ENCODE measurements around the gene PRPF38A.

PRPF38A gene

DNA sequence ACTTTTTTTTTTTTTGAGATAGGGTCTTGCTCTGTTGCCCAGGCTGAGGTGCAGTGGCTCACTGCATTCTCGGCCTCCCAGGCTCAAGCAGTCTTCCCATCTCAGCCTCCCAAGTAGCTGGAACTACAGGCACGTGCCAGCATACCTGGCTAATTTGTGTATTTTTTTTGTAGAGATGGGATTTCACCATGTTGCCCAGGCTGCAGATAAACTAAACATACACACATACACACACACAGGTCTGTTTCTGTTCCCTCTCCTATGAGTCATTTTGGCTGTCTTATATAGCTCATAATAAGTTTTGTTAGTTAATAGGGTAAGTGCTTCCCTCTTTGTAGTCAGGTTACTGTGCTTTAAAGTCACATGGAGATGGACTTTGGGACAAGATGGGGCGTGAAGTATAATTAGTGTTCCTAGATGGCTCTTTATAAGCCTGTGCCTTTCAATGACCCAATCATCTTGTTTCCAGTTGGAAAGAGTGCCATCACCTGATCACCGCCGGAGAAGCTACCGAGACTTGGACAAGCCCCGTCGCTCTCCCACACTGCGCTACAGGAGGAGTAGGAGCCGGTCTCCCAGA is 9.1 kb downstream of the PRPF38A start:
- Histone ChIP-seq H3K27ac (replicated peaks) (no peak overlapping the region), H3K4me3 (replicated peaks; ENCODE audit: insufficient read depth, low read length) (no peak overlapping the region), H3K27me3 (ENCODE audit: insufficient read depth, poor library complexity, severe bottlenecking) (no peaks in the 10 kb centered on the region)
- no peak for DNase-seq (ENCODE audit: low read depth in 1 of 2, low spot score in 1 of 2)
- TF ChIP-seq REST (IDR thresholded peaks at IDR 0.05; ENCODE audit: insufficient replicate concordance, low read depth) (no peak), SPI1 (IDR thresholded peaks at IDR 0.05; ENCODE audit: borderline replicate concordance, low read depth) (no peak), POLR2AphosphoS5 (IDR thresholded peaks at IDR 0.05; ENCODE audit: low read depth) (no peak), GABPA (IDR thresholded peaks at IDR 0.05; ENCODE audit: low read depth) (no peak)
- TF ChIP-seq, protein P1, sequence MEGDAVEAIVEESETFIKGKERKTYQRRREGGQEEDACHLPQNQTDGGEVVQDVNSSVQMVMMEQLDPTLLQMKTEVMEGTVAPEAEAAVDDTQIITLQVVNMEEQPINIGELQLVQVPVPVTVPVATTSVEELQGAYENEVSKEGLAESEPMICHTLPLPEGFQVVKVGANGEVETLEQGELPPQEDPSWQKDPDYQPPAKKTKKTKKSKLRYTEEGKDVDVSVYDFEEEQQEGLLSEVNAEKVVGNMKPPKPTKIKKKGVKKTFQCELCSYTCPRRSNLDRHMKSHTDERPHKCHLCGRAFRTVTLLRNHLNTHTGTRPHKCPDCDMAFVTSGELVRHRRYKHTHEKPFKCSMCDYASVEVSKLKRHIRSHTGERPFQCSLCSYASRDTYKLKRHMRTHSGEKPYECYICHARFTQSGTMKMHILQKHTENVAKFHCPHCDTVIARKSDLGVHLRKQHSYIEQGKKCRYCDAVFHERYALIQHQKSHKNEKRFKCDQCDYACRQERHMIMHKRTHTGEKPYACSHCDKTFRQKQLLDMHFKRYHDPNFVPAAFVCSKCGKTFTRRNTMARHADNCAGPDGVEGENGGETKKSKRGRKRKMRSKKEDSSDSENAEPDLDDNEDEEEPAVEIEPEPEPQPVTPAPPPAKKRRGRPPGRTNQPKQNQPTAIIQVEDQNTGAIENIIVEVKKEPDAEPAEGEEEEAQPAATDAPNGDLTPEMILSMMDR (IDR thresholded peaks at IDR 0.05; ENCODE audit: insufficient read depth, low read length) = no peak

- no peak overlapping the region for H3K4me3 ChIP-seq (replicated peaks; ENCODE audit: insufficient read depth, low read length)
- H3K27ac ChIP-seq (replicated peaks) = no peak overlapping the region
- H3K27me3 ChIP-seq (ENCODE audit: insufficient read depth, poor library complexity, severe bottlenecking) = no peaks in the 10 kb centered on the region
- DNase-seq (ENCODE audit: low read depth in 1 of 2, low spot score in 1 of 2) = no peak
- TF ChIP-seq, protein P1 (IDR thresholded peaks at IDR 0.05; ENCODE audit: insufficient read depth, low read length) = no peak
- TF ChIP-seq GABPA (IDR thresholded peaks at IDR 0.05; ENCODE audit: low read depth) = no peak
- TF ChIP-seq REST (IDR thresholded peaks at IDR 0.05; ENCODE audit: insufficient replicate concordance, low read depth) = no peak
- TF ChIP-seq SPI1 (IDR thresholded peaks at IDR 0.05; ENCODE audit: borderline replicate concordance, low read depth) = no peak
- TF ChIP-seq POLR2AphosphoS5 (IDR thresholded peaks at IDR 0.05; ENCODE audit: low read depth) = no peak
Measured at GRCh38 chr1:52414942-52415341, 10.5 kb downstream of the PRPF38A start.

GRCh38 chr1:52416811-52417210 is 12.4 kb downstream of the PRPF38A start:
- Histone ChIP-seq H3K27me3 (ENCODE audit: insufficient read depth, poor library complexity, severe bottlenecking) (no peaks in the 10 kb centered on the region), H3K4me3 (replicated peaks; ENCODE audit: insufficient read depth, low read length) (no peak overlapping the region), H3K27ac (replicated peaks) (no peak overlapping the region)
- DNase-seq (ENCODE audit: low read depth in 1 of 2, low spot score in 1 of 2) = no peak
- TF ChIP-seq POLR2AphosphoS5 (IDR thresholded peaks at IDR 0.05; ENCODE audit: low read depth) = no peak
- no peak for TF ChIP-seq REST (IDR thresholded peaks at IDR 0.05; ENCODE audit: insufficient replicate concordance, low read depth)
- TF ChIP-seq, protein P1 (IDR thresholded peaks at IDR 0.05; ENCODE audit: insufficient read depth, low read length) = no peak
- TF ChIP-seq SPI1 (IDR thresholded peaks at IDR 0.05; ENCODE audit: borderline replicate concordance, low read depth) = no peak
- TF ChIP-seq GABPA (IDR thresholded peaks at IDR 0.05; ENCODE audit: low read depth) = no peak
